GM23338 (cell line): Measurements from ENCODE around the gene LHX3. TPM values are rescaled to one million over a fixed set of nuclear protein-coding genes. Genes with fewer than 3 reads are reported as not detected.

Experiments
- ATAC-seq: fragments of 200-7000 bp; cut with Tn5 transposase; 3 replicates; pipeline ENCODE4 v1.9.1; 2020
- DNase-seq: peaks from one replicate; pipeline ENCODE4 v3.0.0-alpha.2; 2015; ENCODE audit warnings: low spot score
- H2AFZ ChIP-seq: fragments of 200-600 bp; sonication (generic); 2 replicates; pipeline ENCODE4 v1.8.0; 2016; ENCODE audit warnings: antibody characterized with exemption, mild to moderate bottlenecking, moderate library complexity
- H3F3A ChIP-seq: fragments of 200-600 bp; sonication (generic); replicated peaks from 2 replicates; pipeline ENCODE4 v1.8.0; 2017; ENCODE audit warnings: antibody characterized with exemption, mixed run types, low read depth
- H3K27ac ChIP-seq: fragments of 200-600 bp; sonication (generic); 2 replicates; pipeline ENCODE4 v1.6.1; 2016; ENCODE audit warnings: low read depth
- H3K27me3 ChIP-seq: fragments of 200-600 bp; sonication (generic); 2 replicates; pipeline ENCODE4 v1.8.0; 2016; ENCODE audit warnings: mild to moderate bottlenecking, mixed run types, moderate library complexity; ENCODE audit not compliant: insufficient read depth
- H3K36me3 ChIP-seq: fragments of 200-600 bp; sonication (generic); 2 replicates; pipeline ENCODE4 v1.8.0; 2016; ENCODE audit warnings: mild to moderate bottlenecking; ENCODE audit not compliant: insufficient read depth
- H3K4me1 ChIP-seq: fragments of 200-600 bp; sonication (generic); 2 replicates; pipeline ENCODE4 v1.8.0; 2016; ENCODE audit warnings: mild to moderate bottlenecking, moderate library complexity; ENCODE audit not compliant: insufficient read depth
- H3K4me2 ChIP-seq: fragments of 200-600 bp; sonication (generic); 2 replicates; pipeline ENCODE4 v1.7.1; 2017; ENCODE audit warnings: mixed run types
- H3K4me3 ChIP-seq: fragments of 200-600 bp; sonication (generic); 2 replicates; pipeline ENCODE4 v1.6.1; 2016; ENCODE audit warnings: mixed run types
- H3K79me2 ChIP-seq: fragments of 200-600 bp; sonication (generic); replicated peaks from 2 replicates; pipeline ENCODE4 v1.8.0; 2017; ENCODE audit warnings: mild to moderate bottlenecking; ENCODE audit not compliant: insufficient read depth
- H3K9me2 ChIP-seq: fragments of 200-600 bp; sonication (generic); 2 replicates; pipeline ENCODE4 v1.8.0; 2017; ENCODE audit not compliant: insufficient read depth
- H4K20me1 ChIP-seq: fragments of 200-600 bp; sonication (generic); replicated peaks from 2 replicates; pipeline ENCODE4 v1.8.0; 2017; ENCODE audit warnings: mild to moderate bottlenecking; ENCODE audit not compliant: insufficient read depth
- H3K27ac Mint-ChIP-seq: 2 replicates; pipeline ENCODE4 v1.8.0; 2020; ENCODE audit warnings: inconsistent platforms, mild to moderate bottlenecking, moderate library complexity, mixed read lengths
- H3K27me3 Mint-ChIP-seq: 3 replicates; pipeline ENCODE4 v1.8.0; 2022; ENCODE audit warnings: low read depth, mild to moderate bottlenecking, moderate library complexity, mixed read lengths, inconsistent platforms; ENCODE audit not compliant: insufficient read depth, poor library complexity
- H3K36me3 Mint-ChIP-seq: 3 replicates; pipeline ENCODE4 v1.8.0; 2021; ENCODE audit warnings: low read depth, mild to moderate bottlenecking, inconsistent platforms, moderate library complexity, mixed read lengths
- H3K4me1 Mint-ChIP-seq: 3 replicates; pipeline ENCODE4 v1.8.0; 2020; ENCODE audit warnings: mild to moderate bottlenecking, inconsistent platforms, mixed read lengths
- H3K4me3 Mint-ChIP-seq: 3 replicates; pipeline ENCODE4 v1.8.0; 2021; ENCODE audit warnings: moderate library complexity, mild to moderate bottlenecking, inconsistent platforms, mixed read lengths
- H3K9me3 Mint-ChIP-seq: 3 replicates; pipeline ENCODE4 v1.8.0; 2020; ENCODE audit warnings: moderate library complexity, mild to moderate bottlenecking, inconsistent platforms, mixed read lengths
- CREB1 ChIP-seq: fragments of 250-450 bp; sonication (Bioruptor Pico); IDR thresholded peaks from 2 replicates; pipeline ENCODE4 v1.5.0; 2020; ENCODE audit warnings: low read depth, mild to moderate bottlenecking, moderate library complexity
- EZH2 ChIP-seq: fragments of 200-600 bp; sonication (generic); IDR thresholded peaks from one replicate; pipeline ENCODE4 v1.8.0; 2017; ENCODE audit warnings: antibody characterized with exemption, mild to moderate bottlenecking, low read depth; ENCODE audit not compliant: unreplicated experiment
- EZH2phosphoT487 ChIP-seq: fragments of 200-600 bp; sonication (generic); IDR thresholded peaks from one replicate; pipeline ENCODE4 v1.8.1; 2018; ENCODE audit warnings: antibody characterized with exemption; ENCODE audit not compliant: unreplicated experiment
- JUNB ChIP-seq: IDR thresholded peaks from one replicate; pipeline ENCODE4 v1.6.1; 2016; ENCODE audit warnings: antibody characterized with exemption; ENCODE audit not compliant: unreplicated experiment
- NANOG ChIP-seq: IDR thresholded peaks from 2 replicates; pipeline ENCODE4 v1.6.1; 2016; ENCODE audit warnings: antibody characterized with exemption, borderline replicate concordance
- POLR2AphosphoS5 ChIP-seq: IDR thresholded peaks from 2 replicates; pipeline ENCODE4 v1.6.1; 2016; ENCODE audit warnings: antibody characterized with exemption, low read depth
- STAT1 ChIP-seq: IDR thresholded peaks from one replicate; pipeline ENCODE4 v1.6.1; 2016; ENCODE audit warnings: antibody characterized with exemption; ENCODE audit not compliant: unreplicated experiment
- ZNF114 ChIP-seq: fragments of 250-450 bp; sonication (Bioruptor Pico); IDR thresholded peaks from 2 replicates; pipeline ENCODE4 v1.5.0; 2020; ENCODE audit warnings: mild to moderate bottlenecking, moderate library complexity
- ZNF331 ChIP-seq: fragments of 250-450 bp; sonication (Bioruptor Pico); IDR thresholded peaks from 2 replicates; pipeline ENCODE4 v1.5.0; 2020; ENCODE audit warnings: low read depth, mild to moderate bottlenecking, moderate library complexity
- polyA plus RNA-seq: library from polyadenylated mRNA; unstranded; fragments of >200 nt; fragmentation: Nextera tagmentation; extraction: Ambion mirVana; gene quantifications from 2 replicates; pipeline ENCODE4 v1.2.1, GENCODE V29; 2016
- total RNA-seq: library from RNA; depleted of rRNA; stranded (reverse); fragments of >200 nt; shearing (Covaris generic); gene quantifications from 2 replicates; pipeline ENCODE4 v1.2.3, GENCODE V29; 2014
- TF ChIP-seq, protein P1 (sequence below), 2 experiments: fragments of 200-600 bp in 1 of 2; sonication (generic) in 1 of 2; conservative IDR thresholded peaks; 2 replicates each; pipeline versions ENCODE4 v1.5.1 to v1.6.1; 2016 to 2017; ENCODE audit warnings: antibody characterized with exemption in 2 of 2, low read depth in 2 of 2, mild to moderate bottlenecking in 2 of 2, moderate library complexity in 1 of 2
- TF ChIP-seq, protein P2 (sequence below): IDR thresholded peaks from 2 replicates; pipeline ENCODE4 v1.6.1; 2016; ENCODE audit warnings: antibody characterized with exemption
- TF ChIP-seq, protein P3 (sequence below): IDR thresholded peaks from one replicate; pipeline ENCODE4 v1.6.1; 2018; ENCODE audit warnings: antibody characterized with exemption; ENCODE audit not compliant: unreplicated experiment
- TF ChIP-seq, protein P4 (sequence below): fragments of 250-450 bp; sonication (Bioruptor Pico); IDR thresholded peaks from 2 replicates; pipeline ENCODE4 v1.5.0; 2020; ENCODE audit warnings: mild to moderate bottlenecking, moderate library complexity

The LHX3 gene
- total and polyA plus RNA-seq, 2 experiments from 2014 or later = 0.08 TPM; not detected in 1

DNA sequence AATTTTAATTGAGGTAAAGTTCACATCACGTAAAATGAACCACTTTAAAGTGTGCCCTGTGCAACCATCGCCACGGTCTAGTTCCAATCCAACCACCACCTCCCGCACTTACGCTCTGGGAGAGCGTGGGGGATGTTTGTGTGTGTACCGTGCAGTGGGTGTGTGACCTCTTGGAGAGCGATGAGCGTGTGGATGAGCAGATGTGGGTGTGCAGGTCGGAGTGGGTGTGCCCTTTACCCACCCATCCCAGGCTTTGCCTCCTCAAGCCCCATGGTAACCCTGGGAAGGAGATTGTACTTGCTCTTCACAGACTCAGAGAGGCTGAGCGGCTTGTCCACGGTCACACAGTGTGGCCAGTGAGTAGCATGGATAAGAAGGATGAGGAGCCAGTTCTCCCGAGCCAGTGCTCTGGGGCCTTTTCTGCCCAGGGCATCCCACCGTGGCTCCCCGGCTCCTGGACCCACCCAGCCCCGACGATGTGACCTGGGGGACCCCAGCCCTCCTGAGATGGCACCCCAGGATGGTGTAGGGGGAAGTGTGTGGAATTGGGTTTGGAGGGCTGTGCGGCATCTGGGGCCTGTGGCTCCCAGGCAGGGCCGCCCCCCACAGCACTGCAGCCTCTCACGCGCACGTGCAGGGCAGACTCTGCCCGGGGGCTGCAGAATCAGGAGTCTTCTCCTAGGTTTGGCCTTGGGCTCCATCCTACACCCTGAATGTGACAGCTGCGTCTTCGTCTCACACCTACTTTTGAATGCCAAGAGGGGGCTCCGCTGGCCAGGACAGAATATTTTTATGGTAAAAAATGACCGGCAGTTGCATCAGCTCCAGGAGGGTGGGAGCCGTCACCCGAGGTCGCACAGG is 13.6 kb downstream of the LHX3 start:
- H3K4me3 ChIP-seq = peak overlapping the region; percentile 58; the same call in 1 of the 2 replicates
- H3K36me3 Mint-ChIP-seq = no peaks in the 10 kb centered on the region
- TF ChIP-seq NANOG = no peak
- TF ChIP-seq, protein P1, sequence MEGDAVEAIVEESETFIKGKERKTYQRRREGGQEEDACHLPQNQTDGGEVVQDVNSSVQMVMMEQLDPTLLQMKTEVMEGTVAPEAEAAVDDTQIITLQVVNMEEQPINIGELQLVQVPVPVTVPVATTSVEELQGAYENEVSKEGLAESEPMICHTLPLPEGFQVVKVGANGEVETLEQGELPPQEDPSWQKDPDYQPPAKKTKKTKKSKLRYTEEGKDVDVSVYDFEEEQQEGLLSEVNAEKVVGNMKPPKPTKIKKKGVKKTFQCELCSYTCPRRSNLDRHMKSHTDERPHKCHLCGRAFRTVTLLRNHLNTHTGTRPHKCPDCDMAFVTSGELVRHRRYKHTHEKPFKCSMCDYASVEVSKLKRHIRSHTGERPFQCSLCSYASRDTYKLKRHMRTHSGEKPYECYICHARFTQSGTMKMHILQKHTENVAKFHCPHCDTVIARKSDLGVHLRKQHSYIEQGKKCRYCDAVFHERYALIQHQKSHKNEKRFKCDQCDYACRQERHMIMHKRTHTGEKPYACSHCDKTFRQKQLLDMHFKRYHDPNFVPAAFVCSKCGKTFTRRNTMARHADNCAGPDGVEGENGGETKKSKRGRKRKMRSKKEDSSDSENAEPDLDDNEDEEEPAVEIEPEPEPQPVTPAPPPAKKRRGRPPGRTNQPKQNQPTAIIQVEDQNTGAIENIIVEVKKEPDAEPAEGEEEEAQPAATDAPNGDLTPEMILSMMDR (conservative IDR thresholded peaks at IDR 0.05; ENCODE audit: low read depth in 2 of 2) = no peak
- no peak for TF ChIP-seq JUNB
- TF ChIP-seq EZH2 = no peak
- TF ChIP-seq CREB1 (CRISPR knock-in tag) = no peak
- no peak for TF ChIP-seq EZH2phosphoT487
- TF ChIP-seq ZNF331 = no peak
- TF ChIP-seq, protein P2, sequence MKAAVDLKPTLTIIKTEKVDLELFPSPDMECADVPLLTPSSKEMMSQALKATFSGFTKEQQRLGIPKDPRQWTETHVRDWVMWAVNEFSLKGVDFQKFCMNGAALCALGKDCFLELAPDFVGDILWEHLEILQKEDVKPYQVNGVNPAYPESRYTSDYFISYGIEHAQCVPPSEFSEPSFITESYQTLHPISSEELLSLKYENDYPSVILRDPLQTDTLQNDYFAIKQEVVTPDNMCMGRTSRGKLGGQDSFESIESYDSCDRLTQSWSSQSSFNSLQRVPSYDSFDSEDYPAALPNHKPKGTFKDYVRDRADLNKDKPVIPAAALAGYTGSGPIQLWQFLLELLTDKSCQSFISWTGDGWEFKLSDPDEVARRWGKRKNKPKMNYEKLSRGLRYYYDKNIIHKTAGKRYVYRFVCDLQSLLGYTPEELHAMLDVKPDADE = no peak
- no peak for TF ChIP-seq ZNF114 (CRISPR knock-in tag)
- TF ChIP-seq, protein P3, sequence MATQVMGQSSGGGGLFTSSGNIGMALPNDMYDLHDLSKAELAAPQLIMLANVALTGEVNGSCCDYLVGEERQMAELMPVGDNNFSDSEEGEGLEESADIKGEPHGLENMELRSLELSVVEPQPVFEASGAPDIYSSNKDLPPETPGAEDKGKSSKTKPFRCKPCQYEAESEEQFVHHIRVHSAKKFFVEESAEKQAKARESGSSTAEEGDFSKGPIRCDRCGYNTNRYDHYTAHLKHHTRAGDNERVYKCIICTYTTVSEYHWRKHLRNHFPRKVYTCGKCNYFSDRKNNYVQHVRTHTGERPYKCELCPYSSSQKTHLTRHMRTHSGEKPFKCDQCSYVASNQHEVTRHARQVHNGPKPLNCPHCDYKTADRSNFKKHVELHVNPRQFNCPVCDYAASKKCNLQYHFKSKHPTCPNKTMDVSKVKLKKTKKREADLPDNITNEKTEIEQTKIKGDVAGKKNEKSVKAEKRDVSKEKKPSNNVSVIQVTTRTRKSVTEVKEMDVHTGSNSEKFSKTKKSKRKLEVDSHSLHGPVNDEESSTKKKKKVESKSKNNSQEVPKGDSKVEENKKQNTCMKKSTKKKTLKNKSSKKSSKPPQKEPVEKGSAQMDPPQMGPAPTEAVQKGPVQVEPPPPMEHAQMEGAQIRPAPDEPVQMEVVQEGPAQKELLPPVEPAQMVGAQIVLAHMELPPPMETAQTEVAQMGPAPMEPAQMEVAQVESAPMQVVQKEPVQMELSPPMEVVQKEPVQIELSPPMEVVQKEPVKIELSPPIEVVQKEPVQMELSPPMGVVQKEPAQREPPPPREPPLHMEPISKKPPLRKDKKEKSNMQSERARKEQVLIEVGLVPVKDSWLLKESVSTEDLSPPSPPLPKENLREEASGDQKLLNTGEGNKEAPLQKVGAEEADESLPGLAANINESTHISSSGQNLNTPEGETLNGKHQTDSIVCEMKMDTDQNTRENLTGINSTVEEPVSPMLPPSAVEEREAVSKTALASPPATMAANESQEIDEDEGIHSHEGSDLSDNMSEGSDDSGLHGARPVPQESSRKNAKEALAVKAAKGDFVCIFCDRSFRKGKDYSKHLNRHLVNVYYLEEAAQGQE = no peak
- TF ChIP-seq POLR2AphosphoS5 = no peak
- no peak for TF ChIP-seq STAT1
- TF ChIP-seq, protein P4, sequence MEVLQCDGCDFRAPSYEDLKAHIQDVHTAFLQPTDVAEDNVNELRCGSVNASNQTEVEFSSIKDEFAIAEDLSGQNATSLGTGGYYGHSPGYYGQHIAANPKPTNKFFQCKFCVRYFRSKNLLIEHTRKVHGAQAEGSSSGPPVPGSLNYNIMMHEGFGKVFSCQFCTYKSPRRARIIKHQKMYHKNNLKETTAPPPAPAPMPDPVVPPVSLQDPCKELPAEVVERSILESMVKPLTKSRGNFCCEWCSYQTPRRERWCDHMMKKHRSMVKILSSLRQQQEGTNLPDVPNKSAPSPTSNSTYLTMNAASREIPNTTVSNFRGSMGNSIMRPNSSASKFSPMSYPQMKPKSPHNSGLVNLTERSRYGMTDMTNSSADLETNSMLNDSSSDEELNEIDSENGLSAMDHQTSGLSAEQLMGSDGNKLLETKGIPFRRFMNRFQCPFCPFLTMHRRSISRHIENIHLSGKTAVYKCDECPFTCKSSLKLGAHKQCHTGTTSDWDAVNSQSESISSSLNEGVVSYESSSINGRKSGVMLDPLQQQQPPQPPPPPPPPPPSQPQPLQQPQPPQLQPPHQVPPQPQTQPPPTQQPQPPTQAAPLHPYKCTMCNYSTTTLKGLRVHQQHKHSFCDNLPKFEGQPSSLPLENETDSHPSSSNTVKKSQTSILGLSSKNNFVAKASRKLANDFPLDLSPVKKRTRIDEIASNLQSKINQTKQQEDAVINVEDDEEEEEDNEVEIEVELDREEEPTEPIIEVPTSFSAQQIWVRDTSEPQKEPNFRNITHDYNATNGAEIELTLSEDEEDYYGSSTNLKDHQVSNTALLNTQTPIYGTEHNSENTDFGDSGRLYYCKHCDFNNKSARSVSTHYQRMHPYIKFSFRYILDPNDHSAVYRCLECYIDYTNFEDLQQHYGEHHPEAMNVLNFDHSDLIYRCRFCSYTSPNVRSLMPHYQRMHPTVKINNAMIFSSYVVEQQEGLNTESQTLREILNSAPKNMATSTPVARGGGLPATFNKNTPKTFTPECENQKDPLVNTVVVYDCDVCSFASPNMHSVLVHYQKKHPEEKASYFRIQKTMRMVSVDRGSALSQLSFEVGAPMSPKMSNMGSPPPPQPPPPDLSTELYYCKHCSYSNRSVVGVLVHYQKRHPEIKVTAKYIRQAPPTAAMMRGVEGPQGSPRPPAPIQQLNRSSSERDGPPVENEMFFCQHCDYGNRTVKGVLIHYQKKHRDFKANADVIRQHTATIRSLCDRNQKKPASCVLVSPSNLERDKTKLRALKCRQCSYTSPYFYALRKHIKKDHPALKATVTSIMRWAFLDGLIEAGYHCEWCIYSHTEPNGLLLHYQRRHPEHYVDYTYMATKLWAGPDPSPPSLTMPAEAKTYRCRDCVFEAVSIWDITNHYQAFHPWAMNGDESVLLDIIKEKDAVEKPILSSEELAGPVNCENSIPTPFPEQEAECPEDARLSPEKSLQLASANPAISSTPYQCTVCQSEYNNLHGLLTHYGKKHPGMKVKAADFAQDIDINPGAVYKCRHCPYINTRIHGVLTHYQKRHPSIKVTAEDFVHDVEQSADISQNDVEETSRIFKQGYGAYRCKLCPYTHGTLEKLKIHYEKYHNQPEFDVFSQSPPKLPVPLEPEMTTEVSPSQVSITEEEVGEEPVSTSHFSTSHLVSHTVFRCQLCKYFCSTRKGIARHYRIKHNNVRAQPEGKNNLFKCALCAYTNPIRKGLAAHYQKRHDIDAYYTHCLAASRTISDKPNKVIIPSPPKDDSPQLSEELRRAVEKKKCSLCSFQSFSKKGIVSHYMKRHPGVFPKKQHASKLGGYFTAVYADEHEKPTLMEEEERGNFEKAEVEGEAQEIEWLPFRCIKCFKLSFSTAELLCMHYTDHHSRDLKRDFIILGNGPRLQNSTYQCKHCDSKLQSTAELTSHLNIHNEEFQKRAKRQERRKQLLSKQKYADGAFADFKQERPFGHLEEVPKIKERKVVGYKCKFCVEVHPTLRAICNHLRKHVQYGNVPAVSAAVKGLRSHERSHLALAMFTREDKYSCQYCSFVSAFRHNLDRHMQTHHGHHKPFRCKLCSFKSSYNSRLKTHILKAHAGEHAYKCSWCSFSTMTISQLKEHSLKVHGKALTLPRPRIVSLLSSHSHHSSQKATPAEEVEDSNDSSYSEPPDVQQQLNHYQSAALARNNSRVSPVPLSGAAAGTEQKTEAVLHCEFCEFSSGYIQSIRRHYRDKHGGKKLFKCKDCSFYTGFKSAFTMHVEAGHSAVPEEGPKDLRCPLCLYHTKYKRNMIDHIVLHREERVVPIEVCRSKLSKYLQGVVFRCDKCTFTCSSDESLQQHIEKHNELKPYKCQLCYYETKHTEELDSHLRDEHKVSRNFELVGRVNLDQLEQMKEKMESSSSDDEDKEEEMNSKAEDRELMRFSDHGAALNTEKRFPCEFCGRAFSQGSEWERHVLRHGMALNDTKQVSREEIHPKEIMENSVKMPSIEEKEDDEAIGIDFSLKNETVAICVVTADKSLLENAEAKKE (CRISPR knock-in tag) = no peak
- H3K9me2 ChIP-seq = no peaks in the 10 kb centered on the region
- no peaks in the 10 kb centered on the region for H3K36me3 ChIP-seq
- peaks cover 65% of the 10 kb centered on the region for H3K27me3 Mint-ChIP-seq
- H3K27ac Mint-ChIP-seq = no peak overlapping the region
- no peak for ATAC-seq
- peaks cover 22% of the 10 kb centered on the region for H3K4me1 ChIP-seq
- peaks cover 62% of the 10 kb centered on the region for H3K27me3 ChIP-seq
- peaks cover 20% of the 10 kb centered on the region for H3K4me1 Mint-ChIP-seq
- no peaks in the 10 kb centered on the region for H3K79me2 ChIP-seq
- no peak overlapping the region for H2AFZ ChIP-seq
- H4K20me1 ChIP-seq = no peaks in the 10 kb centered on the region; the same call in 1 of the 2 replicates
- peak; percentile 8 for DNase-seq
- H3K27ac ChIP-seq = no peak overlapping the region
- peak overlapping the region; percentile 79 for H3K4me2 ChIP-seq
- no peaks in the 10 kb centered on the region for H3K9me3 Mint-ChIP-seq
- H3F3A ChIP-seq = no peaks in the 10 kb centered on the region
- H3K4me3 Mint-ChIP-seq = 0 out of 3 replicates have a peak overlapping the region, but pooled peaks have one; percentile 19
